ENCODE results near the gene TMEM134.

The TMEM134 gene

DNA sequence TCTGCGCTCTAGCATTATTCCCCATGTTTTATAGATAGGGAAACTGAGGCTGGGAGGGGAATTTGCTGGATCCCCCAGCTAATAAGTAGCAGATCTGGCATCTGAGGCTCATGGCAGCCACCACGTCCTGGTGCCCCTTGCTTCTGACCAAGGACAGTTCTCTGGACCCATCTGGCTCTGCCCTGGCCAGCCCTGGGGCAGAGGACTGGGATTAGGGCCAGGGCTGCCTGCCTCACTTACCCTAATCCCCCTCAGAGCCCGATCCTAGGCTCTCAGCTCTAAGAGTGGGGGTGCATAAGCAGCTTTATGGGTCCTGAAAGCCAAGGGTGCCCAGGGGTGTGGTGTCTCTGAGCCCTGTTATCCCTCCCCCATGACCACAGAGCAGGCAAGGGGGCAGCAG, 14.0 kb downstream of the TMEM134 start, which contains the start of gene CABP4:
TSS of gene CABP4 (plus strand) at position 301 of the 400 bp plus-strand sequence. CDS start at position 371, 70 bp downstream.
- DNase-seq = no peak

- DNase-seq = no peak
These were observed 15.0 kb downstream of the TMEM134 start for GRCh38 chr11:67453816-67454732.

GRCh38 chr11:67452141-67452952, 16.7 kb downstream of the TMEM134 start, which contains the start of gene GPR152:
TSS of gene GPR152 (minus strand) at chr11:67452729. CDS start at chr11:67452724, 5 bp downstream.
- no peak for DNase-seq

- no peak for DNase-seq
These were observed 17.4 kb downstream of the TMEM134 start for GRCh38 chr11:67451658-67451976.

- DNase-seq = peak; percentile 50
These were observed 18.0 kb downstream of the TMEM134 start for GRCh38 chr11:67450796-67451657.

DNA sequence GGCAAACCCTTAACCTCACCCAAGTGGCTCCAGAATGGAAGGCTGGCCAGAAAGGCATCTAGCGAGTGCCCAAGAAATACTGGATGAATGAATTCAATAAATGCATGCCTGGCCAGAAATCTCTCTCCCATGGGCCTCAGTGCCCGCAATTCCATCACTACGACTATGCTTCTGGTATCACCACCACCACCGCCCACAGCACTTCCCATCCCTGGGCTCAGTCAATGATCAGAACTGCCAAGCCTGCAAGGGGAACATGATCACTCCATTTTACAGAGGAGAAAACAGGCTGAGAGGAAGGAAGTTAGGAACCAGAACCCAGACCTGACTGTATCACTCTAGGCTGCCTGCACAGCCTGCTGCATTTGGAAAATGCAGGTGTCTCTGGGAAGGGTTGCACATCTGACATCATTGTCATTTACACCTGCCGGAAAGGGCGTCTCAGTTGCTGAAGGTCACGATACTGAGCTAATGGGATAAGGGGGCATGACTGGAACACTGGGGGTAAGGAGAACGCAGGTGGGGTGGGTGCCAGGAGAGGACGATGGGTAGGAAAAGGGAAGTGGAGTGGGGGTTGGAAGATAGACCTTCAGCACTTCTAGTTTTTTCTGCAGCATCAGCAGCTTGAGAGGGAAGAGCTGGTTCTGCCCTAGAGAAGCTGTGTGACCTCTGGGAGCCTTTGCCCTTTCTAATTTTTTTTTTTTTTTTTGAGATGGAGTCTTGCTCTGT, 19.8 kb downstream of the TMEM134 start:
- DNase-seq = no peak

GRCh38 chr11:67448220-67448609, 20.8 kb downstream of the TMEM134 start:
- no peak for DNase-seq

- DNase-seq = no peak
These were observed 23.5 kb downstream of the TMEM134 start for GRCh38 chr11:67445515-67445914.

DNA sequence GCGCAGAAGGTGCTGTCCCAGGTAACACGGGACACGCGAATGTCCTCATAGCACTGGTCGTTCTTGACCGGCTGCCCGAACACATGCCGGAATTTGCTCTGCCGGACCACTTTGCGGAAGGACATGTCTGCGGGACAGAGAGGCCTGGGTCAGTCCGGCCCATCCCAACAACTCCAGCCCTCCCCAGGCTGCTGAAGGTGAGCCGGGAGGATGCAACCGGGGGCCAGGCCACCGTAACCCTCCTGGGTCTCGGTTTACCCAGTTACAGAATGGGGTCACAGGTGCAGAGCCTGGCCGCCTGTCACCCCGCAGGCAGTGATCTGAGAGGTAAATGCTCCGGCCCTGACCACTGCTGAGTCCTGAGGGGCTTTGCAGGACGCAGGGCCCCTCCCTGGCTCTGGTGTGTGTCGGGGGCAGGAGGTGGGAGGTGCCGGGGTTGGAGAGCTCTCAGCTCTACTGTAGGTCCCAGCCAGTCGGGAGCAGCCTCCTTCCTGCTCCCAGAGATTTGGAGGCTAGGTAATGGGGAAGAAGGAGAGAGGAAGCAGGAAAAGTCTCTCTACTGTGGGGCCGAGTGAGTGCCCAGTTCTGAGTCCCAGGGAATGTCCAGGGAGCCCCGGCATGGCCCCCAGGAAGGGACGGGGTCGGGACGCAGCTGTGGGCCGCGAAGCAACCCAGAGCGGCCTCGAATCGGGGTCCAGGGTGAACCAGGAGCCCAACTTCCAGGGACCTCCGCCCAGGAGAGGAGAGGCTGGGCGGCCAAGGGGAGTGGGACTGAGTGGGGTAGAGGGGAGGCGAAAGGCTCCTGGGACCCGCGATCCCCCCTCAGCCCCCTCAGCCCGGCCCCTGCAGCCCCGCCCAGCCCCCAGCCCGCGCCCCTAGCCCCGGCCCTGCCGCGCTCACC, 26.3 kb downstream of the TMEM134 start:
- no peak for DNase-seq

GRCh38 chr11:67441731-67442351, 27.2 kb downstream of the TMEM134 start:
- DNase-seq = no peak

GRCh38 chr11:67441098-67441563, 27.9 kb downstream of the TMEM134 start:
- no peak for DNase-seq

DNA sequence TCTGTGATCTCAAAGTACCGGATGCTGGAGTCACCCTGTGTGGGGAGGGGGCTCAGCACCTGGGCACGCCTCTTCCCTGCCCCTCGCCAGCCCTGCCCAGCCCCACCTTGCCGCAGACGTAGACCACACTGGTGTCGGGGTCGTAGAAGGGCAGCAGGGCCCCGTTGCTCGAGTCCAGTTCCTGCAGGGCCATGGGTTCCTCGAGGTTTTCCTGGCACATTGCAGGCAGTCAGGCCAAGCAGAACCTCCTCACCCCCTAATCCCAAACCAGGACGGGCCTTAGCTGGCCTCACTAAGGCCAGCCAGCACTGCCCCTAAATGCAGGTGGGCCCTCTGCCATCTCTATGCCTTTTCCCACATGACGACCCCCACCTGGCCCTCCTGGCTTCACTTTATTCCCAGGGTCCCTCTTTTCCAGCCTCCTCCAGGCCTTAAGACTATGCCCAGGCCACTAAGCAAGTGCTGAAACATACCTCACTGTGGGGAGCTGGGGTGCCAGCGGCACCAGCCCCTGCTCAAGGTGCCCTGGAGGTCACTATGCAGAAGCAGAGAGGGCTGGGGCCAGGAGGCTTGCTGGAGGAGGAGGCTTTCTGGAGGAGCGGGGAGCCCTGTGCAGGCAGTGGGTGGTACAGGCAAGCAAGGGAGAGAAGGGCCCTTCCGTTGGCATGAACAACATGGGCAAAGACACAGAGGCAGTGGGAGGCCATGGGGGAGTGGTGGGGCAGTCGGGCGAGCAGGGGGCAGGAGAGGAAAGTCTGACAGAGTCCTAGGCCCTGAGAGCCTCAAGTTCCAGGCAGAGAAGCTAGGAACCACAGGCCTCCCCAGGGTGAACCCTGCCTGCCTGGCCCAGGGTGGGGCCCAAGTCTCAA, 28.6 kb downstream of the TMEM134 start:
- no peak for DNase-seq

DNA sequence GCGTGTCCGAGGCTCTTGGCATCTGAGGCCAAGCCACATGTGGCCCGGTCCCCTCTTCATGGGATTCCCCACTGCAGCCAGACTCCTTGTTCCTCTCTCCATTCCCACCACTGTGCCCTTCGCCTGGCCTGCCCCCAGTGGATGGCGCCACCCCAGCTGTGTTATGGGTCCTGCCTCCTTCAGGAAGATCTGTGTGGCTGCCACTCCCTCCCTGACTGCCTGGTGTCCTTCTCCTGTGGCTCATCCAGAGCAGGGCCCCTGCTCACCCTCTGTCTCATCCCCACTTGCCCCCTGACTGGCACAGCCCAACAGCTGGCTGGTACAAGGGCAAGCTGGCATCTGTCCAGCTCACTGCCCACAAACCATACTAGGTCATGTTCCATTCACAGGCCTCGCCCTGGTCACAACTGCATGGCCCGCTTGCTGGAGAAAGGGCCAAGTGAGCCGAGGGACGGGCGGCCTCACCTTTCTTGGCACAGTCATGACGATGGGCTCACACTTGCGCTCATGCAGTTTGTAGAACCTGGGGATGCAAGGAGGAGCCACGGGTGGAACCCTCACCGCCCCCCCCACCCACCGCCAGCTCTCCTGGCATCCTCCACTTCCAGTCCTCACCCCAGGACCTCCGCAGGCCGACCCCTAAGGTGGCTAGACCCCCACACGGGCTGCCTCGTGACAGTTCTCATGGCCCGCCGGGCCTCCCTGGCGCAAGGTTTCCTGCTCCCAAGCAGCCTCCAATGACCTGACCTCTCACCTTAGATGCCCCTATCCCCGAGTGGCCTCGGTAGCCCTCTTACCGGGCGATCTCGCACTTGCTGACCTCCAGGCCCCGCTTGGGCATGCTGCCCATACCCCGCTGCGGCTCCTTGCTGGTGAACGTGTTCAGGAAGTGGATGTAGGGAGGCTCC, 29.5 kb downstream of the TMEM134 start:
- peak; percentile 75 for DNase-seq

- peak; percentile 89 for DNase-seq
These were observed 30.7 kb downstream of the TMEM134 start for GRCh38 chr11:67438158-67438902.

DNA sequence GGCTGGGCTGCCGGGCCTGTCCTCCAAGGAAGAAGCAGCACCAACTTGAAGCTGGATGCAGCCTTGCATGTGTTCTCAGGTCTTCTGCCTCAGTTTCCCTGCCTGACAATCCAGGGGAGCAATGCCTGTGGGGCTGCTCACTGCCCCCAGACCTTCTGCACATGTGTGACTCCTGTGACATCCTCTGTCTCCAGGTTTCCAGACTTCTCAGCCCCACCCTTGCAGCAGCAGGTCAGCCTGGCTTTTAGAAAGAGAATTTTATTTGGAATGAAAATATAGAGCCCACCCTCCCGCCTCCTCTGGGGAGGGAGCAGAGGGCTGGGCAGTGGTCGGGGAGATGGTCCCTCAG, 31.3 kb downstream of the TMEM134 start:
- no peak for DNase-seq

DNA sequence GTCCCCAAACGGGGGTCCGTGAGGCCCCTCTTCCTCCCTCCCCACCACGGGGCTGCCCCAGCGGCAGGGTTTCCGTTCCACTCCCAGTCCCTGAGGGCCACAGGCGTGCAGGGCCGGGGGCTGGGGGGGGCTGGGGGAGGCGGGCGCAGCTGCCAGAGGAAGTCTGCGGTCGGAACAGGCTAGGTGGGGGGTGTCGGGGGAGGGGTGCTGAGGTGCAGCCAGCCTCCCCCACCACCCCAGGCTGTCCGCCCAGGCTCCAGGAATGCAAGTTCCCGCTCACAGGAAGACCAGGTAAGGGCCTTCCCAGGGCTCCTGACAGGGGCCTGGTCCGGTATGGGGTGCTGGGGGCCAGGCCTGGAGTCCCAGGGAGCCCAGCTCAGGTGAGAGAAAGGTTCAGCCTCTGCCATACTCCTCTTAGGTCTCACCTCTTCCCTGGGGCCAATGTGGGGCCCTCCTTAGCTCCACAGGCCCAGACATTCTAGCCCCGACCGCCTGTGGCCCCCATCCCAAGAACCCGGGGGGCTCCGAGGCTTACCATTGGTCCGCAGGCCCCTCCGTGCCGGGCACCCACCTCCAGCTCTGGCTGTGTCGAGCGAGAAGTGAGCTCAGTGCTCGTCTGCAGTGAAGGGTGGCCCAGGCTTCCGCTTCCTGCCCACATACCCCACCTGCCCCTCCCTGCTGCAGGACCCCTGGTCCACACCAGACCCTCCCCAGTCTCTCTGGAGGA, 31.8 kb downstream of the TMEM134 start, which contains the start of gene PTPRCAP:
TSS of gene PTPRCAP (minus strand) at position 601 of the 727 bp plus-strand sequence. CDS start at position 538, 63 bp downstream.
- DNase-seq = peak; percentile 85

Data from activated CD8-positive, alpha-beta memory T cell treated with anti-CD3 and anti-CD28 coated beads, Interleukin-2, amount 50 U/mL, for 48 hours (primary cell).